Measurements from ENCODE around the gene MACROH2A1.

The MACROH2A1 gene

GRCh38 chr5:135310328-135310989 lies 88.6 kb downstream of the MACROH2A1 start:
- H3K4me3 ChIP-seq (ENCODE audit: low read length): no peak overlapping the region
- no peaks in the 10 kb centered on the region for H3F3A ChIP-seq (ENCODE audit: control insufficient read depth, insufficient read depth)
- H3K9me3 ChIP-seq (ENCODE audit: control insufficient read depth, insufficient read depth, low read length): no peaks in the 10 kb centered on the region
- TF ChIP-seq CTCF (IDR thresholded peaks at IDR 0.05; ENCODE audit: low read depth, low read length, poor library complexity, severe bottlenecking): no peak
- H3K4me2 ChIP-seq (ENCODE audit: low read length): no peak overlapping the region
- no peaks in the 10 kb centered on the region for H3K4me1 ChIP-seq (ENCODE audit: control insufficient read depth, low read length)
- no peak overlapping the region for H3K27ac ChIP-seq (ENCODE audit: low read depth, low read length)
- no peaks in the 10 kb centered on the region for H3K9me2 ChIP-seq (replicated peaks; ENCODE audit: control insufficient read depth, low read length)
- no peaks in the 10 kb centered on the region for H3K36me3 ChIP-seq (ENCODE audit: control insufficient read depth, low read length)
- H3K27me3 ChIP-seq (ENCODE audit: control insufficient read depth, low read length): no peaks in the 10 kb centered on the region
- no peaks in the 10 kb centered on the region for H4K20me1 ChIP-seq (ENCODE audit: control insufficient read depth, insufficient read depth, low read depth, low read length)
- no peaks in the 10 kb centered on the region for H3K79me2 ChIP-seq (ENCODE audit: control insufficient read depth, low read length)

DNA sequence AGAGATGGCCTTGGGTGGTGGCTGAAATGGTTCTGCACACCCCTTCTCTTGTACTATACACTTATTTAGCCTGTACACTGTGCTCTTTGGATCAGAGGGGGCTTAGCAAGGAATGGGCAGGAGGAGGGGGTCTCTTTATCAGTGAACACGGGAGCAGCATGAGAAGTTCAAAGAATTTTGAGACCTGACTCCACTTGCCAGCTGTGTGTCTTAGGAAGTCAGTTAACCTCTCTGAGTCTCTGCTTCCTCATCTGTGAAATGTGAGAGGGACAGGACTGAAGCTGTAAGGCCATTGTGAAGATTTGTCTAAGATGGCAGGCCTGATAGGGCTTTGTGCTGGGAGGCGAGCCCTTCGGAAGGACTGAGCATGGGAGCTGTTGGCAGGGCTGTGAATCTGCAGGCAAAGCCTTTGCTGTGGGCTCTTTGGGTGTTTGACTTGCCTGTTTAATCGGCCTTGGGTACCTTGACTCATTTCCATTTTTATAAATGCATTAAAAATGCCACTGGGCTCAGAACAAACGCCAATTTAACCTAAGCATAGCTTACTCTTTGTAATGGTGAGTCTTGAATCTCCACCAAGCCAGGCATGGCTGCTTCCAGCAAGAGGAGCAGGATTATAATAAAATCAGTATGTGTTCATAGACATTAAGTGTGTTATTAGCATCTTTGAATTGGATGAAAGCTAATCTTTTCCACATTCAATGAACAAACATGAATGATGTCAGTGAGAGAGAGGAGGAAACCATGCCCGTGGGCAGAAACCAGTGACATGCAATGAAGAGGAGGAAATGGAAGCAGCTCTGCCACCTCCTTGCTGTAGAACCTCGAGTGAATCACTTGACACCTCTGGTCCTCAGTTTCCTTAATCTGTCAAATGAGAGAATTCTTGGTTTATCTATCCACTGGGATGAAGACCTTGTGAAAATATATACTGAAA lies 89.4 kb downstream of the MACROH2A1 start:
- no peak overlapping the region for H3K27ac ChIP-seq (ENCODE audit: low read depth, low read length)
- no peaks in the 10 kb centered on the region for H3K27me3 ChIP-seq (ENCODE audit: control insufficient read depth, low read length)
- no peaks in the 10 kb centered on the region for H3K79me2 ChIP-seq (ENCODE audit: control insufficient read depth, low read length)
- H3F3A ChIP-seq (ENCODE audit: control insufficient read depth, insufficient read depth): no peaks in the 10 kb centered on the region
- no peak for TF ChIP-seq CTCF (IDR thresholded peaks at IDR 0.05; ENCODE audit: low read depth, low read length, poor library complexity, severe bottlenecking)
- TF ChIP-seq EZH2phosphoT487 (IDR thresholded peaks at IDR 0.05; ENCODE audit: borderline replicate concordance, low read length): no peak
- no peaks in the 10 kb centered on the region for H3K36me3 ChIP-seq (ENCODE audit: control insufficient read depth, low read length)
- H3K4me2 ChIP-seq (ENCODE audit: low read length): no peak overlapping the region
- no peaks in the 10 kb centered on the region for H3K9me3 ChIP-seq (ENCODE audit: control insufficient read depth, insufficient read depth, low read length)
- H3K4me1 ChIP-seq (ENCODE audit: control insufficient read depth, low read length): no peaks in the 10 kb centered on the region
- no peaks in the 10 kb centered on the region for H4K20me1 ChIP-seq (ENCODE audit: control insufficient read depth, insufficient read depth, low read depth, low read length)
- no peak overlapping the region for H3K4me3 ChIP-seq (ENCODE audit: low read length)
- no peaks in the 10 kb centered on the region for H3K9me2 ChIP-seq (replicated peaks; ENCODE audit: control insufficient read depth, low read length)

- H3K36me3 ChIP-seq (ENCODE audit: control insufficient read depth, low read length): no peaks in the 10 kb centered on the region
- TF ChIP-seq CTCF (IDR thresholded peaks at IDR 0.05; ENCODE audit: low read depth, low read length, poor library complexity, severe bottlenecking): no peak
- TF ChIP-seq EZH2phosphoT487 (IDR thresholded peaks at IDR 0.05; ENCODE audit: borderline replicate concordance, low read length): no peak
- no peaks in the 10 kb centered on the region for H3K9me3 ChIP-seq (ENCODE audit: control insufficient read depth, insufficient read depth, low read length)
- H3K79me2 ChIP-seq (ENCODE audit: control insufficient read depth, low read length): no peaks in the 10 kb centered on the region
- no peak overlapping the region for H3K27ac ChIP-seq (ENCODE audit: low read depth, low read length)
- H3K9me2 ChIP-seq (replicated peaks; ENCODE audit: control insufficient read depth, low read length): no peaks in the 10 kb centered on the region
- no peaks in the 10 kb centered on the region for H3F3A ChIP-seq (ENCODE audit: control insufficient read depth, insufficient read depth)
- no peak overlapping the region for H3K4me3 ChIP-seq (ENCODE audit: low read length)
- no peaks in the 10 kb centered on the region for H3K27me3 ChIP-seq (ENCODE audit: control insufficient read depth, low read length)
- no peaks in the 10 kb centered on the region for H3K4me1 ChIP-seq (ENCODE audit: control insufficient read depth, low read length)
- no peak overlapping the region for H3K4me2 ChIP-seq (ENCODE audit: low read length)
- H4K20me1 ChIP-seq (ENCODE audit: control insufficient read depth, insufficient read depth, low read depth, low read length): no peaks in the 10 kb centered on the region
Observed at GRCh38 chr5:135308752-135309151, 90.3 kb downstream of the MACROH2A1 start.
